Gastrocnemius medialis (tissue), 4 donors: ENCODE measurements around the gene FMO3. TPM values are rescaled to one million over a fixed set of nuclear protein-coding genes. Genes with fewer than 3 reads are reported as not detected.

Experiments
- ATAC-seq, 2 donors: fragments of 150-250 bp; one replicate each; pipeline ENCODE4 v1.9.1; 2016
- DNase-seq, 2 donors: peaks; one replicate each; pipeline ENCODE4 v3.0.0-alpha.2; 2019
- H3K27ac ChIP-seq, 4 donors: fragments of 200-600 bp; sonication (generic); 1 replicate in 1 of 4; 2 replicates in 3 of 4; pipeline ENCODE4 v1.5.1; 2016 to 2018; ENCODE audit warnings: mild to moderate bottlenecking in 2 of 4, moderate library complexity in 1 of 4
- H3K27me3 ChIP-seq, 3 donors: fragments of 200-600 bp; sonication (generic) in 2 of 3; 1 replicate in 1 of 3; 2 replicates in 2 of 3; pipeline versions ENCODE4 v1.5.1 to v1.6.0; 2016 to 2019; ENCODE audit warnings: mild to moderate bottlenecking in 1 of 3, moderate library complexity in 1 of 3
- H3K36me3 ChIP-seq, 2 donors: fragments of 200-600 bp; sonication (generic) in 1 of 2; one replicate each; pipeline ENCODE4 v1.5.1; 2017 to 2018
- H3K4me1 ChIP-seq, 2 donors: fragments of 200-600 bp; sonication (generic) in 1 of 2; one replicate each; pipeline ENCODE4 v1.5.1; 2016 to 2017; ENCODE audit warnings: mild to moderate bottlenecking in 2 of 2
- H3K4me3 ChIP-seq, 4 donors: fragments of 200-600 bp; sonication (generic) in 3 of 4; 1 replicate in 1 of 4; 2 replicates in 3 of 4; pipeline ENCODE4 v1.5.1; 2016 to 2019; ENCODE audit warnings: mild to moderate bottlenecking in 2 of 4
- H3K9me3 ChIP-seq, 3 donors: fragments of 200-600 bp; sonication (generic) in 2 of 3; 1 replicate in 1 of 3; 2 replicates in 2 of 3; pipeline ENCODE4 v1.5.1; 2016 to 2019
- POLR2A ChIP-seq, 2 donors: fragments of 450-650 bp; IDR thresholded peaks; one replicate each; pipeline ENCODE4 v1.6.1; 2017; ENCODE audit warnings: antibody characterized with exemption in 2 of 2, mild to moderate bottlenecking in 2 of 2, moderate library complexity in 2 of 2
- in situ Hi-C, 4 donors: fragments of 200-750 bp; cut with MboI; loops; one replicate each; pipeline versions ENCODE4 v1.15.0 to v1.8.0; 2017; ENCODE audit warnings: low sequenced_read_pairs in 4 of 4
- intact Hi-C: fragments of 100-400 bp; cut with DNase I; formaldehyde crosslinking; loops from one replicate; pipeline ENCODE4 v1.15.1; 2023; ENCODE audit warnings: low total_unique reads
- total RNA-seq, 4 donors: library from RNA; depleted of rRNA; stranded (reverse); fragments of >200 nt; gene quantifications; one replicate each; pipeline versions ENCODE4 v1.1.0 to v1.2.3, GENCODE V29; 2016
- TF ChIP-seq, protein P1 (sequence below), 5 experiments: fragments of 450-650 bp in 3 of 5; fragments of 200-600 bp in 2 of 5; sonication (generic) in 2 of 5; IDR thresholded peaks in 4 of 5; conservative IDR thresholded peaks in 1 of 5; 1 replicate in 4 of 5; 2 replicates in 1 of 5; pipeline ENCODE4 v1.5.1; 2016 to 2019; ENCODE audit warnings: antibody characterized with exemption in 5 of 5, mild to moderate bottlenecking in 3 of 5, moderate library complexity in 3 of 5

FMO3 gene
- total RNA-seq, 4 donors from 2014 or later, result 2.1 to 3.3 (median 2.6) TPM

DNA sequence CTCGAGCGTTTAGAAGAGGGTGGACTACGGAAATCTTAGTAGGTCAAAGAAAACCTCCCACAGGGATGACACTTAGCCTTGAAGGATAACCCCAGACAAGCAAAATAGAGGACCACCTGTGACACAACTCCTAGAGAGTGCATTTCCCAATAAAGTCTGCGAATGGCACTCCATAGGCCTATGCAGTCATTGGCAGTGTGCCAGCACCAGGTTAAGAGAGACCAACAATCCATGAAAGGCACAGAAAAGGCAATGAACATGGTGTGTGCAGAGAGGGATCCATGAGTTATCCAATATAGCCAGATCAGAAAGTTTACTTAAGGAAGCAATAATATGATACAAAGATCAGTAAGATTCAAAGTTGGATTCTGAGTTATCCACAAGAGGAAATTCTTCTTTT, 49.2 kb downstream of the FMO3 start:
- DNase-seq (no peak), ATAC-seq (no peak)
- intact Hi-C loops (loop anchor here (2.0 kb wide), 1 partner anchor 45 kb away; the partner anchor contains the start of gene FMO2), in situ Hi-C loops (no loop called here)
- peaks cover 41 to 47% of the 10 kb centered on the region in 2 donors for H3K4me1 ChIP-seq
- no peaks in the 10 kb centered on the region for H3K27me3 ChIP-seq
- no peak overlapping the region for H3K4me3 ChIP-seq
- no peaks in the 10 kb centered on the region for H3K36me3 ChIP-seq
- no peaks in the 10 kb centered on the region for H3K9me3 ChIP-seq
- TF ChIP-seq POLR2A (IDR thresholded peaks at IDR 0.05), result no peak
- TF ChIP-seq, protein P1, sequence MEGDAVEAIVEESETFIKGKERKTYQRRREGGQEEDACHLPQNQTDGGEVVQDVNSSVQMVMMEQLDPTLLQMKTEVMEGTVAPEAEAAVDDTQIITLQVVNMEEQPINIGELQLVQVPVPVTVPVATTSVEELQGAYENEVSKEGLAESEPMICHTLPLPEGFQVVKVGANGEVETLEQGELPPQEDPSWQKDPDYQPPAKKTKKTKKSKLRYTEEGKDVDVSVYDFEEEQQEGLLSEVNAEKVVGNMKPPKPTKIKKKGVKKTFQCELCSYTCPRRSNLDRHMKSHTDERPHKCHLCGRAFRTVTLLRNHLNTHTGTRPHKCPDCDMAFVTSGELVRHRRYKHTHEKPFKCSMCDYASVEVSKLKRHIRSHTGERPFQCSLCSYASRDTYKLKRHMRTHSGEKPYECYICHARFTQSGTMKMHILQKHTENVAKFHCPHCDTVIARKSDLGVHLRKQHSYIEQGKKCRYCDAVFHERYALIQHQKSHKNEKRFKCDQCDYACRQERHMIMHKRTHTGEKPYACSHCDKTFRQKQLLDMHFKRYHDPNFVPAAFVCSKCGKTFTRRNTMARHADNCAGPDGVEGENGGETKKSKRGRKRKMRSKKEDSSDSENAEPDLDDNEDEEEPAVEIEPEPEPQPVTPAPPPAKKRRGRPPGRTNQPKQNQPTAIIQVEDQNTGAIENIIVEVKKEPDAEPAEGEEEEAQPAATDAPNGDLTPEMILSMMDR (IDR thresholded peaks at IDR 0.05 in 4 of 5, conservative IDR thresholded peaks at IDR 0.05 in 1 of 5), result no peak
- H3K27ac ChIP-seq, result peak overlapping the region; percentile 65 to 85 (median 78)

DNA sequence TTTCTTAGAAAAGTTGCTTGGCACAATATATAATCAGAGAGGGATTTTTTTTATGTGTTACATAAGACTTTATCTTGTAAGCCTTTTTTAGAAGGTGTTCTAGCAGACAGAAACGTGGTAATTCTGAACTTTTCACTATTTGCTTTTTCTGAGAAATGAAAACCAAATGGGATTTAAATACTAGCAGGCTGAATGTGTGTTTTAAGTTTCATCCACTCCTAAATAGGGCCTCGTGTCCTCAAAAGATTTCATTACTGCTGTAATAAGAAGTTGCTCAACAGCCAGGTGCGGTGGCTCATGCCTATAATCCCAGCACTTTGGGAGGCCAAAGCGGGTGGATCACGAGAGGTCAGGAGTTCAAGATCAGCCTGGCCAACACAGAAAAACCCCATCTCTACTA, 49.7 kb downstream of the FMO3 start:
- Histone ChIP-seq H3K9me3 (no peaks in the 10 kb centered on the region), H3K36me3 (no peaks in the 10 kb centered on the region), H3K4me1 (peaks cover 41 to 47% of the 10 kb centered on the region in 2 donors), H3K27me3 (no peaks in the 10 kb centered on the region), H3K4me3 (no peak overlapping the region), H3K27ac (peak overlapping the region; percentile 65 to 85 (median 78))
- TF ChIP-seq, protein P1 (IDR thresholded peaks at IDR 0.05 in 4 of 5, conservative IDR thresholded peaks at IDR 0.05 in 1 of 5), result no peak
- TF ChIP-seq POLR2A (IDR thresholded peaks at IDR 0.05), result no peak
- ATAC-seq (no peak), DNase-seq (peak; percentile 34 to 59)
- in situ Hi-C loops, result no loop called here
- intact Hi-C loops, result loop anchor here (2.0 kb wide), 1 partner anchor 44 kb away; the partner anchor contains the start of gene FMO2

DNA sequence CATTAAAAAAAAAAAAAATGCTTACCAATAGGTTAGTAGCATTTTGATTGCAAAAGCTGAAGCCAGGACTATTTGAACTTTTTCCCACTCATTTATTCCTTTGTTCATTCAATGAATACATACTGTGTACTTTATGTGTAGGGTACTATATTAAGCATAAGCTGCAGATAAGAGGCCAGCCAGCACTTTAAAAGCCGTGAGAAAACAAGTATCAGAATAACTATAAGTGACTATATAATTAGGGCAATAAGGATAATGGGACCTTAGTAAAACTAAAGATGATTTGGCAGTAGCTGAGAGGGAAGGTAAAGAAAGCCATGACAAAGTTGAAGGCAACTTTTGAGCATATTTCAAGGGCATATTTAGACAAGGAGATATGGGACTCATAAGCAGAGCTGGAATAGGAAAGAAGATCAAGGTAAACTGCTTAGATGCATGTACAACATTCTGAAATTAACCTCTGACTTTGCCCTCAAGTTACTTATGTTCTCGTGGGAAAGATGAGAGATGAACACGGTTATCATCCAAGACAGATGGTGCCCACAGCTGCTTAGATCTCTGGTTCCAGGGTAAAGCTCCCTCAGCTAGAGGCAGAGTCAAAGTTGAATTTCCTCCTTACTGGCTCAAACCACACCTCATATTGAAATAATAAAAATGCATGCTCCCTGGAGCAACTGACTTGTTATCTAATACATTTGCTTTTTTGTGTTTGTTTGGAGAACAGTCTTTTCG, 50.4 kb downstream of the FMO3 start:
- H3K4me1 ChIP-seq, result peaks cover 41 to 47% of the 10 kb centered on the region in 2 donors
- ATAC-seq (peak in 1 of 2 donors; percentile 29), DNase-seq (peak in 1 of 2 donors; percentile 20)
- in situ Hi-C loops, result no loop called here
- H3K9me3 ChIP-seq, result no peaks in the 10 kb centered on the region
- no peak overlapping the region for H3K4me3 ChIP-seq
- no peaks in the 10 kb centered on the region for H3K36me3 ChIP-seq
- TF ChIP-seq POLR2A (IDR thresholded peaks at IDR 0.05), result no peak
- TF ChIP-seq, protein P1 (IDR thresholded peaks at IDR 0.05 in 4 of 5, conservative IDR thresholded peaks at IDR 0.05 in 1 of 5), result no peak
- no peaks in the 10 kb centered on the region for H3K27me3 ChIP-seq
- intact Hi-C loops, result loop anchor here (2.0 kb wide), 1 partner anchor 44 kb away; the partner anchor contains the start of gene FMO2
- peak overlapping the region; percentile 65 to 85 (median 78) for H3K27ac ChIP-seq

DNA sequence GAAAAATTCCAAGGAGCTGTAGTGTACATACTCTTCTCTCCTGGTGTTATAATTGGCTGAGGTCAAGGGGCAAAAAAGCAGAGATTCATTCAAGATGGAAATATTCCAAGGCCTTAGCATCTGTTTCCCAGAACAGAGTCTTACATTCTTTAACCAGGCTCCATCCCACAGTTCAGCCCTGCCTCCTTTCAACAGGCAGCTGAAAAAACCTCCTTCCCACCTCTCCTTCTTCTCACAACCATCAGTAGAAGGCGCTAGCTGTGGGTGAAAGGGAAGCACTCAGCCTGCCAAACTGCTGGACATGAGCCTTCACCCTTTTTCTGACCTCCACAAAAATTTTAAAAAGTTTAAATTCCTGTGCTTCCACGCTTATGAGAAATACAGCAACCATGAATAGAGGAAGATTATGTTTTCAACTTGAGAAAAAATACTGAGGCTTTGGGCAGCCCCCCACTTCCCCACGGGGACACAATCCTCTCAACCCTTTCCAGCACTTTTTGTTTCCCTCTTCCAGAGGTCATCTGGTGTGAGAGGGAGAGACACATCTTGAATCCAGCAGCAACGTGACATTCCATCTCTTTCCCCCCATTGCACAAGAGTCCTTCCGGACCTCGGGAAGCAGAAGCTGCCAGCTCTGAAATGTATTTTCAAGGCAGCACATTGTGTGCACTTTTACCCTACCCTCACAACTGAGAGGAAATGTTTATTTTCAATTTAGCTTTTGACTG, 51.1 kb downstream of the FMO3 start:
- peak overlapping the region in 1 of 4 donors; percentile 14 for H3K4me3 ChIP-seq
- ATAC-seq (peak; percentile 80 to 82), DNase-seq (peak; percentile 47 to 72)
- no peaks in the 10 kb centered on the region for H3K9me3 ChIP-seq
- H3K27me3 ChIP-seq, result no peaks in the 10 kb centered on the region
- intact Hi-C loops (loop anchor here (2.0 kb wide), 1 partner anchor 43 kb away; the partner anchor contains the start of gene FMO2), in situ Hi-C loops (no loop called here)
- no peaks in the 10 kb centered on the region for H3K36me3 ChIP-seq
- TF ChIP-seq POLR2A (IDR thresholded peaks at IDR 0.05), result no peak
- TF ChIP-seq, protein P1 (IDR thresholded peaks at IDR 0.05 in 4 of 5, conservative IDR thresholded peaks at IDR 0.05 in 1 of 5), result no peak
- peaks cover 41 to 47% of the 10 kb centered on the region in 2 donors for H3K4me1 ChIP-seq
- H3K27ac ChIP-seq, result peak overlapping the region; percentile 65 to 85 (median 78)
